K562 (cell line): ENCODE measurements around the gene MMAB. TPM values are rescaled to one million over a fixed set of nuclear protein-coding genes. Genes with fewer than 3 reads are reported as not detected.

ENCODE experiments used
- ATF7 ChIP-seq: fragments of 450-650 bp; IDR thresholded peaks from 2 replicates; pipeline ENCODE4 v1.7.1; 2014; ENCODE audit warnings: mild to moderate bottlenecking, moderate library complexity
- CXXC5 ChIP-seq: fragments of 250-450 bp; sonication (Bioruptor Pico); IDR thresholded peaks from 2 replicates; pipeline ENCODE4 v1.8.0; 2022; ENCODE audit warnings: inconsistent platforms, mild to moderate bottlenecking, moderate library complexity
- E4F1 ChIP-seq: fragments of 250-450 bp; sonication (Bioruptor Pico); IDR thresholded peaks from 2 replicates; pipeline ENCODE4 v1.5.0; 2021; ENCODE audit warnings: mild to moderate bottlenecking, borderline replicate concordance
- ETS2 ChIP-seq: IDR thresholded peaks from 2 replicates; pipeline ENCODE4 v1.6.1; 2016; ENCODE audit warnings: borderline replicate concordance, missing genetic modification characterization, mild to moderate bottlenecking, moderate library complexity, missing compliant biosample characterization; ENCODE audit not compliant: poor library complexity, severe bottlenecking
- EZH2 ChIP-seq: IDR thresholded peaks from 2 replicates; pipeline ENCODE4 v1.6.1; 2012; ENCODE audit warnings: low read depth, mild to moderate bottlenecking, inconsistent platforms, low read length, borderline replicate concordance
- FUS ChIP-seq: fragments of 200-400 bp; formaldehyde crosslinking; optimal IDR thresholded peaks from 2 replicates; pipeline ENCODE3; 2017; ENCODE audit warnings: low read depth, low read length
- HOMEZ ChIP-seq: fragments of 250-450 bp; sonication (Bioruptor Pico); IDR thresholded peaks from 2 replicates; pipeline ENCODE4 v1.4.0; 2020; ENCODE audit warnings: mild to moderate bottlenecking, moderate library complexity
- LEF1 ChIP-seq: fragments of 450-650 bp; IDR thresholded peaks from 2 replicates; pipeline ENCODE4 v1.6.1; 2016; ENCODE audit warnings: mild to moderate bottlenecking
- MCM3 ChIP-seq: fragments of 450-650 bp; IDR thresholded peaks from 2 replicates; pipeline ENCODE4 v1.6.1; 2016
- MXI1 ChIP-seq: IDR thresholded peaks from 2 replicates; pipeline ENCODE4 v1.6.1; 2011; ENCODE audit warnings: low read depth, mild to moderate bottlenecking, improper control_type of control experiment, low read length
- RBM15 ChIP-seq: fragments of 200-400 bp; formaldehyde crosslinking; IDR thresholded peaks from 2 replicates; pipeline ENCODE4 v1.6.1; 2018; ENCODE audit warnings: mild to moderate bottlenecking, low read length, moderate library complexity; ENCODE audit not compliant: insufficient read depth
- RBM25 ChIP-seq: fragments of 200-400 bp; formaldehyde crosslinking; IDR thresholded peaks from 2 replicates; pipeline ENCODE4 v1.6.1; 2018; ENCODE audit warnings: low read length, low read depth, moderate library complexity; ENCODE audit not compliant: severe bottlenecking
- RFX5 ChIP-seq: IDR thresholded peaks from 2 replicates; pipeline ENCODE4 v1.6.1; 2011; ENCODE audit warnings: low read depth, mild to moderate bottlenecking, improper control_type of control experiment, low read length
- TSHZ1 ChIP-seq: fragments of 250-450 bp; sonication (Bioruptor Pico); IDR thresholded peaks from 2 replicates; pipeline ENCODE4 v1.4.0; 2020; ENCODE audit warnings: mild to moderate bottlenecking, moderate library complexity
- ZNF140 ChIP-seq: fragments of 250-450 bp; sonication (Bioruptor Pico); IDR thresholded peaks from 2 replicates; pipeline ENCODE4 v1.8.0; 2021; ENCODE audit warnings: moderate library complexity, mild to moderate bottlenecking, inconsistent platforms
- ZNF197 ChIP-seq: fragments of 200-800 bp; sonication (Bioruptor generic); IDR thresholded peaks from 2 replicates; pipeline ENCODE4 v1.6.1; 2016; ENCODE audit warnings: low read depth, missing genetic modification characterization, missing compliant biosample characterization
- polyA plus RNA-seq, 8 experiments: library from polyadenylated mRNA; depleted of rRNA in 4 of 8; stranded (reverse) in 5 of 8; unstranded in 3 of 8; fragments of >200 nt; fragmentation: Nextera tagmentation in 2 of 8; fragmentation: Illumina TruSeq in 1 of 8; extraction: Ambion mirVana in 2 of 8; extraction: Trizol in 1 of 8; gene quantifications; 2 replicates each; pipeline versions ENCODE4 v1.2.1 to v1.2.3, GENCODE V29; 2011 to 2014; ENCODE audit warnings: inconsistent platforms in 1 of 8, missing spikeins in 1 of 8
- total RNA-seq, 7 experiments: library from RNA; depleted of rRNA in 6 of 7; stranded (reverse); fragments of >200 nt in 6 of 7; fragmentation: Illumina TruSeq in 2 of 7; extraction: Trizol in 2 of 7; gene quantifications; 2 replicates each; pipeline versions ENCODE4 v1.2.1 to v1.2.3, GENCODE V29; 2011 to 2021; ENCODE audit warnings: low replicate concordance in 1 of 7
- TF ChIP-seq, protein P1 (sequence below): fragments of 250-450 bp; sonication (Bioruptor Pico); IDR thresholded peaks from 2 replicates; pipeline ENCODE4 v1.5.0; 2021; ENCODE audit warnings: mild to moderate bottlenecking, moderate library complexity

Gene MMAB
- total and polyA plus RNA-seq, 9 of the 15 experiments (the other 6 are each of a cell fraction or from before 2014, with no cell fraction given): 9.5 to 76.1 (median 46.2) TPM

DNA sequence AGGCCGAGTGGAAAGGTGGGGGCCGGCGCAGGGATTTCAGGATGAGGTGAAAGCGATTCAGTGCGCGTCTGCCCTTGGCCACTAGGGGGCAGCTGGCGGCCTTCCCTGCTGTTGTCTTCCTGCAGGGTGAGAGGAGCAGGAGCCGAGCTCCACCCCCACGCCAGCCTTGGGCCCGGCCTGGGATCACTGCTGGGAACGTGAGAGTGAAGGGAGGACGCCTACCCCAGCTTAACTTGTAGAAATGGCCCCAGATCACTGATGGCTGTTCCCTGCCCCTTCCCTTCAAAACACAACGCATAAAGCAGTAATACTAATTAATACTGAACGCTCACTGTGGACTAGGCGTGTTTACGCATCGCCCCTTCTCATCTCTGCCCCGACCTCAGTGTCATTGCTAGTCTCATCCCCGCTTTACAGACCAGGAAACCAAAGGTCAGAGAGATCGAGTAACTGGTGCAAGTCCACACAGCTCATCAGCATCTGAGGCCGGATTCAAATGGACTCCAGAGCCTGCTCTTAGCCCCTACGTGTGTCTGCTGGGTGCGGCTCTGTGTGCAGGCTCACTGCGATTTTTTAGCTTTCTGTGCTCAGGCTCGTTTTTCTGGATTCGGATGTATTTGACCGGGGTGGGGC, 24.6 kb upstream of the MMAB start (continued):
- TF ChIP-seq ZNF140 (CRISPR knock-in tag) (no peak), ATF7 (no peak; the same call in 1 of the 2 replicates), RFX5 (no peak), RBM25 (no peak), CXXC5 (no peak), HOMEZ (CRISPR knock-in tag) (no peak), MXI1 (no peak), RBM15 (no peak), MCM3 (no peak), TSHZ1 (CRISPR knock-in tag) (no peak), ZNF197 (no peak), ETS2 (tag) (no peak), FUS (no peak), LEF1 (no peak), E4F1 (no peak), EZH2 (no peak)
- TF ChIP-seq, protein P1, sequence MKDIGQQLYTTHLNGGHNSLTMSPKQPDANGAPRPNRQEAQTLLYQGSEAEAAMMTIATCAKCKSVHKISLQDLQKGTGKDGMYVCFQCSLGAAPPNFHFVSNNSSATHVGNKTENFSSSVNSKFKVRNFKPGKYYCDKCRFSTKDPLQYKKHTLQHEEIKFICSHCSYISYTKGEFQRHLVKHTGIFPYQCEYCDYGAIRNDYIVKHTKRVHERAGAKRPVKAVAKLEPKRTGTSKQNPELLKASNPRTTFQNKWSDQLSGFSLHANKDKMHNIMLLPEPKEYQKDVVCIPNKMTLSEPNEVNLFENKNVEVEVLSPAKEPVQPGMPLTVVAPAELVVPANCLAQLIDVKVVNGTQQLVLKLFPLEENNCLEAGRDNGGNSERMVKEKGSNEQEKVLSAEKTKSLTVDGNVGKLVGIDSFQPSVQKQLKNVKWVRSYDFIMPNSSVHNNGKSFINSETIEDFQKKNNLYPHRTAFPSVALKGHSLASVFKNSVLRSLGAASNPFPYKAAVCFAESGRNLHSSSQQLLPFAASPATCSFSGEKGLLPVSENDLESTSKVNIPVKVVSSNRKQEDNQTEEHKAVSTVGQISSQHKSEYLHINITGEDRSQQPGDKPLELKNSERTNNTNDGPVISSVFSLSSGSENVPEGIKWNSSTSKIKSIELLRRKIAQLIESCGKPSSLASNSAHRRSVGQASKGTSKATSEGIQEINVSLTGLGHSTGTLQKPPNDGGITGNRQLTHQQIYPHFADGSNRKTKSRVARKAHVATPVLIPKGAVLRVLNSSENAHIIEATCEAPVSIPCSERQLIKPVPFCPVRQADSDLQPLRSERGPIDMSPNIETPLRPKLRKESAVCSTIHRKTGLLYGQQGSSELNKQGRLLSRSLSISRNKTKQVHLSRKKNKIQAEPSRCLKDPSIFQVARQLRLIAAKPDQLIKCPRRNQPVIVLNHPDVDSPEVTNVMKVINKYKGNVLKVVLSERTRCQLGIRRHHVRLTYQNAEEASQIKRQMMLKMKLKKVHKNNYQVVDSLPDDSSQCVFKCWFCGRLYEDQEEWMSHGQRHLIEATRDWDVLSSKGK (CRISPR knock-in tag): no peak
